ENCODE results near the gene PRR23E.

PRR23E gene

DNA sequence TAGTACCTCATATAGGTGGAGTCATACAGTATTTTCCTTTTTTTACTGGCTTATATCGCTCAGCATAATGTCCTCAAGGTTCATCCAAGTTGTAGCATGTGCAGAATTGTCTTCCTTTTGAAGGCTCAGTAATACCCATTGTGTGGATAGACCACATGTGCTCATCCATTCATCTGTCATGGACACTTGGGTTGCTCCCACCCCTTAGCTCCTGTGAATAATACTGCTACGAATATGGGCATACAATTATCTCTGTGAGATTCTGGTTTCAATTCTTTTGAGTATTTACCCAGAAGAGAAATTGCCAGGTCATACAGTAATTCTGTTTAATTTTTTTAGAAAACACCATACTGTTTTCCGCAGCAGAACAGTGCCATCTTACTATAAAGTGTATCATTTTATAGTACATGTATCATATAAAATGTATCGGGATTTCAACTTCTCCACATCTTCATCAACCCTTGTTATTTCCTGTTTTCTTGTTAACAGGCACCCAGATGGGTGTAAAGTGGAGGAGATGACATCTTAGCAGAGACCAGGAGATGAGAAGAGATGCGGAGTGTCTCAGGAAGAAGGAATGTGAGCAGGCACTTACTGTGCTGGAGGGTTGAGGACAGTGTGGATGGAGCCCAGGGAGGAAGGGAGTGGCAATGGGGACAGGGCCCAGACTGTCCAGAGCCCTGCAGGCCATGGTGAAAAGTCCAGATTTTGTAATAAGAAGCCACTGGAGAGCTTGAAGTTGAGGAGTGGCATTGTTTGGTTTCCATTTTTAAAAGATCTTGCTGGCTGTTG, 27.0 kb upstream of the PRR23E start:
- no peak for DNase-seq

DNA sequence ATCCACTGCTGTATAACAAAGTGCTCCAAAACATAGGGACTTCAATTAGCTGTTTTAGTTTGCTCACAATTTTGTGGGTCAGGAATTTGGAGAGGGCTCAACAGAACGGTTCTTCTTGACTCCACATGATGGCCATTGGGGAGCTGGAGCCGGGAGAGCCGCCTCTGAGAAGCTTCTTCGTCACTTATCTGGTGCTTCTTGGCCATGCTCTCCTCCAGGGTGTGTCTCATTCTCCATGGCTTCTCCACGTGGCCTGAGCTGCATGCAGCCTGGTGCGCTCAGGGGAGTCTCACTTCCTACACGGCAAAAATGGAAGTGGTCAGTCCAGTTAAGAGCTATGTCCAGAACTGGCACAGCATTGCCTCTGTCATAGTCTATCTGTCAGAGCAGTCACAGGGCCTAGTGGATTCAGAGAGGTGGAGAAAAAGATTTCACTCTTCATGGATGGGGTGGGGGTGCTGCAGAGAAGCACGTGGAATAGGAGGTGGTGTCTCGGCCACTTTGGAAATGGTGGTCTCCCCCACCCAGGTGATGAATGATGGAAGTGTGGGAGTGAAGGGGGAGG, 26.3 kb upstream of the PRR23E start:
- DNase-seq = no peak

DNA sequence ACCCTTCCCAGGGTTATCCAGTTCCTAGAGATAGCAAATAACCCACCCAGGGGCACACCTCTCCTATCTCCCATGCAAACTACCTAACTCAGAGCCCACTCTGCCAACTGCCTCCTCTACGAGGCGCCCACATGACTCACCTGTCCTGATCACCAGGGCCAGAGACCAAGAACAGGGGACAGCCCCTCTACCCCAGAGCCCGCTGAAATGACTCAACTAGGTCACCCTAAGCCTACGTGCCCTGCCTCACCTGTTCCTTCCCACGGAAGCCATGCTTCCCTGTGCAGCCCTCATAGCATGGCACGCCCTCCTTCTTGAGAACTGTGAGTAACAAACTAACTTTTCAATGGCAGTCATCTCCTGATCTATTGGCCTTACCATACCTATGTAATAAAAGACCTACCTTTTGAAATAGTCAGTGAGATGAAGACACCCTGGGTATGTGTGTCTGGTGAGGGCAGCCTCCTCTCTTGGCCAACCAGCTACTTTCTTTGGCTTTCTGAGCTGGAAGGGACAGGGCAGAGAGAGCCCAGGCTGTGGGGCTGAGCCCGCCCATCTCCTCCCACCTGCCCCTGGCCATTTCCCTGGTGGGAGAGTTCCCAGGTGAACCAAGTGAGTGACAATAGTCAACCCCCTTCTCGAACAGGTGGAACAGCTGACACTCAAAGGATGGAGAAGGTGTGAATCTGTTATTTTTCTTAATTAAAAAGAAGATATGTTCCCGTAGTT, 25.5 kb upstream of the PRR23E start:
- no peak for DNase-seq

DNA sequence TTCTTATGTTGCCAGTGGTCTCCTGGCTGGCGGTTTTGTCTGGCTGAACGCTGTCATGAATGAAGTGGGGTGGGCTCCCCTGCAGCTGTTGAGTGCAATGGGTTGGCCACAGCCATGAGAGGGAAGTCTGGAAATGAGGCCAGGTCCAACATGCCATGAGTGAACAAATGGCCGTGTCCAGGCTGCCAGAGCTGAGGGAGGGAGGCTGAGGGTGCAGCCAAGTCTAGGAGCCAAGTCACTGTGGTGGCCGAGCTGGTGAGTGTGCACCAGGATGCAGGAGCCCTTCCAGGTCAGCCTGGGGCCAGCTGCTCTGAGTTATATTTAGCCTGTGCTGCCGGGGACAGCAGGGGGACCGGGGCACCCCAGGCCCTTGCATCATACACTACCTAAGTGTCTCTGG, 24.7 kb upstream of the PRR23E start:
- DNase-seq = no peak

DNA sequence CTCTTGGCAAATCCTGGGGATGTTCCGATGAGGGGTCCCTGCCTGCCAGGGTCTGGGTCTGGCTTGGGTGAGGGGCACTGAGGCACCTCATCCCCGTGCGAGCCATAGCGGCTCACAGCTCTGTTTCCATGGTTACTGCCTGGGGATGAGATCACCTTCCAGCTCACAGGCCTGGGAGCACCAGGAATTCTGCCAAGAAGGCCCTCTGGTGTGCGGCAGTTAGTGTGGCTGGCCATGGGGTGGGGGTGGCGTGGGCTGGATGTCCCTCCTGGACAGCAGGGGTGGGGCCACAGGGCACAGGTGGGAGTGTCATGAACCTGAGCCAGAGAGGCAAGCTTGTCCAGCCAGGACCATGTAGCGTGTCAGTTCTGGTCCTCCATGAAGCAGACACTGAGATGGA, 22.1 kb upstream of the PRR23E start:
- peak; percentile 46 for DNase-seq

DNA sequence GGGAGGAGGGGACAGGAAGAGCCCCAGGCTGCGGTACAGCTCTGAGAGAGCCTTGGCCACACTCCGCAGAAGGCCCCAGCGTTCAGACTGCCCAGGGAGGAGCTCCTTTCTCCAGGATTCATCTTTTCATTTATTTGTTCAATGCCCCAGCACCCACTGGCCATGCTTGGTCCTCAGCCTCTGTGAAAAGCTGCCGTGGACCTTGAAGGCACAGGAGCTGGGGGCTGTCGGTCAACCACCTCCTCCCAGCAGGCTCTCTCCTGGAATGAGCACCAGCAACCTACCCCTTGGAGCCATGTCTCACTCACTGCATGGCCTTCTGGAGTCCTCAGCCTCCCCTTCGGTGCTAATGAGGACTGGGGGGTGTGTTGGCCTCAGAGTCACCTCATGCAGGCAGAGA, 21.6 kb upstream of the PRR23E start:
- no peak for DNase-seq

DNA sequence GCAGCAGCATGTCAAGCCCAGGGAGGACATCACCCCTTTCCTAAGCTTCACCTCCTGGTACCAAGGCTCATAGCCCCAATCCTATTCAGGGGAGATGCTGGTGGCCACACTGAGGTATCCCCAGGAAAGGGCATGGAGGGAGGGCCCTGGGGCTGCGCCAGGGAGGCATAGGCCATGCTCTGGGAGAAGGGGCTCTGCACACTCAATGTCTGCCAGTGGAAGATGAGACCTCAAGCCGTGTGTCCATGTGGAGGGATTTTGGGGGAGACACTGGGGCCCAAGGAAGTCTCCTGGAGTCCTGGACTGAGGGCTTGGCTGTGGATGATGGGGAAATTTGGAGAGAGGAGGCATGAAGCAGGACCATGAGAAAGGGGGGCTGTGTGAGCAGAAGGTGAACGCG, 21.2 kb upstream of the PRR23E start:
- DNase-seq = no peak

DNA sequence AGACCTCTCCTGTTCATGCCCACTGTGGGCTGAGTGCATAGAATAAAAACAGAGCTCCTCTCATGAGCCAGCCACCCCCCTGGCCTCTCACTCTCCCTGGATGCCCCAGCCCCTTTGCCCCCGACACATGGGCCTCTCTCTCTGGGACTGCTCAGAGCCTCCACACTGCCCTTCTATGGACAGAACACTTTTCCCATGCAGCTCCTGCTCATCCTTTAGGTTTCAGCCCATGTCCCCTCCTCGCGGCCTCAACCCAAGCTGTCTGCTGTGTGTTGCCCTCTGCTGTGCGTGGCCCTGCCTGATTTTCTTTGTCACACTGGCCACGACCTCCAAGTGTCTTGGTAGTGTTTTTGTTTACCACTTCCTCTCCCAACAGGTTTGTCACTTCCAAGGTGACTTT, 20.7 kb upstream of the PRR23E start:
- DNase-seq = no peak

DNA sequence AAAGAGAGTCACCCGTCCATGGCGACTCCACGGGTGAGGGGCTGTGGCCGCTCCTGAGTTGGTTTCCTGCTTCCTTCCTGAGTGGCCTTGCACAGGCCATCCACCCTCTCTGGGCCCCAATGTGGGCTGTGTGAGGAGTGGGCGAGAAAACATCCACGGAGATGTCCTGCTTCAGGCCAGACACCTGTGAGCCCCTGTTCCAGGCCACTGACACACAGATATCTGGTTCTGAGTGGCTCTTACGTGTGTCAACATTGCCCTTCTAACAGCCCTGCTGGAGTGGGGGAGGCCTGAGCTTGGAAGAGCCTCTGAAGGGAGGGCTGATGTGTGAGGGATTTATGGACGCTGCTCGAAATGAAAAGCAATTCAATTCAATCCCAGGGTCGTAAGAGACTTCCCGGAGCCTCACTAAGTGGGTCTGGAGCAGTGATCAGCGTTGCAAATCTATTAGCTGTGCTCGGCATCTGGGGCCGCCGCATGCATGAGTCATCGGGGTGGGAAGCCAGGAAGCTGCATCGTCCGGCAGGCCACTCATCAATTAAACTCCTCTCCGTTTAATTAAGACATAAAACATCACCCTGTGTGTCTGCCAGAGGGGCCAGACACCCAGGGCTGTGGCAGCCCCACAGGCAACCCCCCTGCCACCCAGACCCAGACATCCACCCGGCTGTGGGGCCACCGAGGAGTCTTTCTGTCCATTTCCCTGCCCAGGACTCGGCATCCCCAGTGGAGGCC, 20.0 kb upstream of the PRR23E start:
- DNase-seq = peak; percentile 55

DNA sequence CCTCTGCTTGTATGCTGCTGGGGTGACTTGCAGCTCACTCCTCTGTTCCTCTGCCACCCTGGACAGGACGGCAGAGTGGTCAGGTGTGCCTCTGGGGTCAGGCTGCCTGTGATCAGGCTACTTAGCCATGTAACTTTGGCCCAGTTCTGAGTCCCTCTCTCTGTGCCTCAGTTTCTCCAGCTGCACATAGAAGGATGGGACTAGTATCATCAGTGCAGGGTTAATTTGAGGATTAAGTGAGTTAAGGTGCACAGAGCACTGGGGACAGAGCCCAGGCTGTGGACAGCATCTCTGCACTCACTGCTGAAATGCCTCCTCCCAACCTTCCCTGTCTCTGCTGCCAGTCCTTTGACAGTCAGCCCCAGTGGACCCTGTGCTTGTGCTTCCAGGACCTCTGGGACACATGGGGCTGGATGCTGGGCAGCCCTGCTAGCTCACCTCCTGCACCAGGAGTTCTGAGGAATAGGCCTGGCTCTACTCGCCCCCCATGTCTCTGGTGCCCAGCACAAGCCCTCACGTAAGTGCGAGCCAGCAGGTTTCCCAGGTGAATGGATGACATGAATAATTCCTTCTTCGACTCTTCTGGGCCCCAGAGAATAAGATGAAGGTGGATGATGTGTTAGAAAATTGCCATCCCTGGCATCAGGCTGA, 19.3 kb upstream of the PRR23E start:
- no peak for DNase-seq

DNA sequence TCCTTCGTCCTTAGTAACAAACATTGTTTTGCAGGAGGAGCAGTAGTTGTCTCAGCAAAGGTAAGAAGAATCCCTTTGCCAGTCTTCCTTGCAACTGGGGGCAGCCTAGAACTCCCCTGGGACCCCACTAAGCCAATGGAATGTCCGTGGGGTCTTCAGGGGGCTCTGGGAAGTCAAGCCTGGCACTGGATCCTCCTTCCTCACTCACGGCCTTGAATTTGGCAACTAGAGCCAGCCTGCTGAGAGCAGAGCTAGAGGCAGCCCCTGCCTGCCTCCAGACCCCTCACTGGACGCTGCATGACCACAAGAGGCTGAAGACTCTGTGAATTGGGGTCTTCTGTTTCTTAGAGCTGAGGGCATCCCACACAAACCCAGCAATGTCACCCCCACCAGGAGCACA, 18.6 kb upstream of the PRR23E start:
- no peak for DNase-seq

DNA sequence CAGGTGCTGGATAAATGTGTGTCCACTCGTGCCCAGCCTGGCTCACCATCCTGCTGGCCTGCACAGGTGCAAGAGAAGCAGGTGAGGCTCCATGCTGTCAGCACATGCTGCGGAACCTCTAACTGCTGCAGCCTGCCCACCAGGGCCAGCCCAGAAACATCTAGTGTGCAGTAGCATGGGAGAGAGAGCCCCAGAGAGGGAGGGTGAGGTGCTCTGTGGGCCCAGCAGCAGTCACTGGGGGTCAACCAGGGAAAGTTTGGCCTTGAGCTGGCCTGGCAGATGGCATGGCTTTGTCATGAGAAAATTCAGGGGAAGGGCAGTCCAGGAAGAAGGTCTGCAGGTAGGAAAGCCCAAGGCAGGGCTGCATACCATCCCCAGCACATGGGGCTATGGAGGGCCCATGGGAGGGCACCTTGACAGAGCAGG, 18.2 kb upstream of the PRR23E start:
- no peak for DNase-seq

DNA sequence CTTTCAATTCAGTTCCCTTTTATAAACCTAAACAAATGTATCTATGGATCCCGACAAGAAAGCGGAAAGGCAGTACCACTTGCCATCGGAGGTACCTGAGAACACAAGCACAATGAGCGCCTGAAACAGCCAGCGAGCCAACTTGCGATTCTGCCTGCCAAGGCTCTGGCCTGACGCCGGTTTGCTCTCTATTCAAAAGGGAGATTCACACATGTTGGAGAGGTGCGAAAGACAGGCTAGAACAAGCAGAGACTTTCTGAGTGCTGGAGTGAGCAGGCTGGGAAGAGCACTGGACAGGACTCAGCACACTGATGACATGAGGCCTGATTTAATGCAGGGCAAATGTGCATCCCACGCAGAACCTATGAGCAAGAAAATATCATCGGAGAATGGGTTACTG, 17.7 kb upstream of the PRR23E start:
- no peak for DNase-seq

DNA sequence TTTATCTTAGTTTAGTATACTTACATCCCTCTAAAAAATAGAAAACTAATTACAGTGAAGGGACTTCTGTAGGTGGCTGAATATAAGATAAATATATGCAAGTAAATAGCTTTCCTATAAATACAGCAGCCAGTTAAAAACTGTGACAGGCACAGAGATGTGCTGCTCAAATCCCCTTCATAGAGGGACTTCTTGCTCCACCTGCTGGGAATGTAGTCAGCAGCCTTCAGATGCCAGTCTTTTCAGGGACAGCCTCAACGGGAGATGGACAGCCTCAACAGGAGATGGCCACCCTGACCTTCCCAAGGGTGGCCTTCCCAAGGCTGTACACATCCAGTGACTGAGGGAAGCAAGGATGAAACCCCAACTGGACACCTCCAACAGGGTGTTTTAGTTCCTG, 15.7 kb upstream of the PRR23E start:
- DNase-seq = no peak

DNA sequence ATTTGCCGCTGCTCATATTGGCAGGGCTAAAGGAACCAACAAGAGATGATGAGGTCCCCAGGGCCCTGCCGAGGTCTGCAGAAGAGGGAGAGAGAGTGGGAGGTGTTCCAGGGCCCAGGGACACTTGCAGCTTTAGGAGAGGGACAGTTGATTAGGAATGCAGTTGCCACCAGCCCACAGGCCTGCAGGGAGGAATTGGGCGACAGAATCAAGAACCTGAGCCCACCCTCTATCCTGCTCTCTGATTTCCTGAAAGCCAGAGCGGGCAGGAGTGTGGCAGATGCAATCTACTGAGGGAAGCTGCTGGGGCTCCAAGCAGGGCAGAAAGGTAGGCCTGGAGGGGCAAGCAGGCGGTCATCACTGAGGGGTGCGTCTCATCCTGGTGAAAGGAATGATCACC, 12.1 kb upstream of the PRR23E start:
- no peak for DNase-seq

DNA sequence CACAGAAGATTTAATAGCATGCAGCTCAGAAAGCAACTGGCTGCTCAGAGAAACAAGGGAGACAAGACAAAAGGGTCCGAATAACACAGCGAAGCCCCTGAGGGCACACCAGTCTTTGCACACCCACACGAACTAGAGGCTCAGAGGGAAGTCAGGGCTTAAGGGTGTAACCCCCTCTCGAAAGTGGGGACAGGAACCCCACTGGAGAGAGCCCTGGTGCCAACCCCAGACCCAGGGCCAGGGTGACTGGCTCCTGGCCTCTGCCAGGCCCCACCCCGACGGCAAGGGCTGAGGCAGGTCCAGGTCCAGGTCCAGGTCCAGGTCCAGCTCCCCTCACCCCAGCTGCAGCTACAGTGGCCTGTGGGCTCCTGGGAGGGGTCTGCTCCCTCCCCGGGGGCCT, 10.5 kb upstream of the PRR23E start:
- DNase-seq = no peak

DNA sequence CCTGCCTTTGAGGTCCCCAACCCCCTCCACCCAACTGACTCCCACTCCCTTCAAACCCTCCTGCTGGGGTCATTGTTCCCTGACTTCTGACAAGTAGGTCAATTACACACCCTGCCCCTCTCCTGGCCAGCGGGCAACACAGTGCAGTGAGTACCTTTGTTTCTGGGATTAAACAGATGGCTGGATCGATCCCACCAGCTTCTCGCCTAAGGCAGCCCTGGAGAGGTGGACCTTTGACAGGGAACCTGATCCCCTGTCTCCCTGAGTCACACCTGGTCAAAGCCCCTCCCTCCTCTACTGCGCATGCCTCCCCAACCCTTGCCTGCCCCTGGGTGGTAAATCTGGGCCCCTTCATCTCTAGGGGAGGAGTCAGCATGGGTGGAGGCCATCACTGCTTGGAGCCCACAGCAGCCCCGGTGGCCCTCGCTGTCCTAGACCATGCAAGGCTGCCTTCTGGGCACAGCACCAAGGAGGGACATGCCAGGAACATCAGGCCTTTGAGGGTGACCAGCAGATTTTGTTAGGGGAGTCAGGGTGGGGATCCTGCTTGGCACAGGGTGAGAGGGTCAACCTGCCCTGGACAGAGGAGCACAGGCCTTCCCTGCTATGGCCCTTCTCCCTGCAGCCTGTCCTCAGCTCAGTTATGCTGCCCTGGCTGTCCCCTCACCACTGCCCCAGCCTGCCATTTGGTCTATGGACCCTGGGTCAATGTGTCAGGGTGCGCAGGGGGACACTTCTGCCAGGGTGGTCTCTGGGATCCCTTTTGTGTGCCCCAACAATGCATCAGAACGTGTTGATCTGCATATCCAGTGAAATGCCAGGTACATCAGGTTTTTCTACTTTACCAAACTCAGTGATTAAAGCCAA, 9.8 kb upstream of the PRR23E start:
- no peak for DNase-seq

DNA sequence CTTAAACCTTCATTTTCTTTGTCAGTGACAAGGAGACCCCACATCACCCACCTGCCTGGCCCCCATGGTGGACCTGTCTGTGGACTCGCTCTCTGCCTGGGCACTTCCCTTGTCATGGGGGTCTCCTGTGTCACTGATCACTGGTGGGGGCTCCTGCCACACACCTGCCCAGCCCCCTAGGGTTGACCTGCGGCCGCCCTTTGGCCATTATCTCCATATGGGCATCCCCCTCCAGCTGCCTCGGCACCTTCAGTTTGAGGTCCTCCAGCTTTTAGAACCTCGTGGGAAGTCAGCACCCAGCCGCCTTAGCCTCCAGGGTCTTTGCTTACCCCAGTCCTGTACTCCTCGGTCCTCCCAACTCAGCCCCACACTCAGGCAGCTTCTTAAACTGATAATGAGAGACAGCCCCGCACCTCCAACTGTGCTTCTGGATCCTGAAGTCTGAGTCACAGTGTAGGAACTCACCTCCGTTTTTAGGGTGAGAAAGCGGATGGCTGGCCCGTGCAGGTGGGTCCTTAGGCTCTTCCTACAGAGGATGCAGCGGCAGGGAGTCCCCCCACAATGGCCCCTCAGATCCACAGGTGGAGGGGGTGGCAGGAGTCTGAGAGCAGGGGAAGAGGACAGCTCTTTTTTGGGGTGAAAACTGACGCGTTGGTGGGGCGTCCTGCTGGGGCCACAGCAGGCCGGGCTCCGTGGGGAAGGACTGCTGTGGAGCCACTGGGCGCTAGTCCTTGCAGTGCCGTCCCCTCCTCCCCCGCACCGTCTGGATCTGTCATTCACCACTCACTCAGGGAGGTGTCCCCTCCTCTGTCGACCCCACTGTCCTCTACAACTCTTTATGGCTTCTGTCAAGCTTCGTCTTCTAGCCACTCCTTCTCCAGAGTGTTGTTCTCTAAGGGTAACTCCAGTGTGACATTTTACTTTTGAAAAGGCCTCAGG, 8.7 kb upstream of the PRR23E start:
- DNase-seq = no peak

DNA sequence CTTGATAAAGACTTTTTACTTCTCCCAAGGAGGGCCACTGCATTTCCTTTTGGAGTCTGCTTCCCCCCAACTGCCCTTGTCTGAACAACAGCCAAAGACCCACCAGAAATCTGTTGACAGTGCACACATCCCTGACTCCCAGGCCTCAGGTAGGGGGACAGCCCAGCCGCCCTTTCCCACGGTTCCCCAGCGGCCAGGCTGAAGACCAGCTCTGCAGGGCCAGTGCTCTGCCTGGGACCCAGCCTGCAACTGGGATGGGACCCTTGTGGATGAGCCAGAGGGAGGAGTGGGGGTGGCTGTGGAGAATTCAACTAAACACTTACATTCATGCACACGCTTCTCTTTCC, 8.1 kb upstream of the PRR23E start:
- DNase-seq = no peak

DNA sequence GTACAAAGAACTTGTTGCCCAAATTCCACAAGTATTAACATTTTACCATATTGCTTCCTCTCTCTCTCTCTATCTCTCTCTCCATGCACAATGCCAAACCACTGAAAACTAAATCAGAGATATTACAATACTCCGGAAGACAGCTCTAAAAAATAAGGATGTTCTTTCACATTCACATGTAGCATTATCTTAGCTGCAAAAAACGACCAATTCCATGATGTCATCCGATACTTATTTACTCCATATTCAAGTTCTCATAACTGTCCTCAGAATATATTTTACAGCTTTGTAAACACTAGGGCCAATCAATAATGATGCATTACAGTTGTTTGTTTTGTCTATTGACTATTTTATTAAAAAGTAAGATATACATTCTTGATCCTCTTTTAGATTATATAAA, 7.7 kb upstream of the PRR23E start:
- no peak for DNase-seq

Measured in HCEC 1CT (cell line).